DMS 273 treated with DMSO at 0.1 percent for 48 hours (cell line): ENCODE data around the gene EXOC3.
"Not testable (repeated sequence)": the region's sequence is repeated elsewhere in the genome, so short reads cannot be mapped to it uniquely, and the experiment has no call there.

ENCODE experiments used
- DNase-seq: peaks from one replicate; lab custom pipeline; 2025; lab: John Stamatoyannopoulos, UW

The EXOC3 gene

GRCh38 chr5:407051-407450, 35.9 kb upstream of the EXOC3 start:
- no peak for DNase-seq

GRCh38 chr5:407801-408268, 35.1 kb upstream of the EXOC3 start:
- no peak for DNase-seq

DNA sequence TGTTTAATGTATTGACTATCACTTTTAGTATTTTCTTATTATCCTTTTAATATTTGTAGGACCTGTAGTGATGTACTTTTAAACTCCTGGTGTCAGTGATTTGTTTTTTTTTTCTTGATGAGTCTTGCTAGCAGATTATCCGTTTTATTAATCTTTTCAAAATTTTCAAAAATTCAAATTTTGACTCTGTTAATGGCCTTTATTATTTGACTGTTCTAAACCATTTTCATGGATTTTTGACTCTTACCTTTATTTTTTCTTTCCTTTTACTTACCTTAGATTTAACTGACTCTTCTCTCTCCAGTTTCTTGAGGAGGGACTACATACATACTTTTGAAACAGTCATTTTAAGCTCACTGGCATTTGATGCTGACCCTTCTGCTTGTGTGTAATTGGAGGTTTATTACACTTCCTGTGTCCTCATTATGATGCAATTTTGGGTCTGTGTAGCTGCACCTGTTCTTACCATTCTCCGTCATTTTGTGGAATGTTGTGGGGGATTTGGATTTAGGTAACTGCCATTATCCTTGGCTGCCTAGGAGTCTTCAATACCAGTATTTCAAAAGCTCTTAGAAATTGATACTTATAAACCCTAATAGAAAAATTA, 32.0 kb upstream of the EXOC3 start:
- no peak for DNase-seq

- no peak for DNase-seq
Measured at GRCh38 chr5:411728-412127, 31.2 kb upstream of the EXOC3 start.

GRCh38 chr5:414991-415927, 27.7 kb upstream of the EXOC3 start:
- DNase-seq = not testable (repeated sequence)

- DNase-seq = no peak
Measured at GRCh38 chr5:415928-416635, 26.9 kb upstream of the EXOC3 start.

DNA sequence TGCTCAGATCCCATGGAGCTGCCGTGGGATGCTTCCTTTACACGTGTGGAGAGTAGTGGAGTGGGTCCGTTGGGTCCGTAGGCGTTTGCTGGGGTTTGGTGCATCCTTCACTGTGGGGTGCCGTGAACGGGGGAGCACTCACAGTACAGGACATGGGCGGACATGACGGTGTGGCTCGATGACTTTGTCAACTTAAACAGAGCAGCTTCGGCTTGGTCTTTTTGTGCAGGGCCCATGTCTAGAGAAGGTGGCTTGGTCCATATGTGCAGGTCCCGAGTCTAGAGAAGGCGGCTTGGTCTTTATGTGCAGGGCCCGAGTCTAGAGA, 26.4 kb upstream of the EXOC3 start:
- DNase-seq = no peak

- DNase-seq = no peak
Measured at GRCh38 chr5:417301-418161, 25.4 kb upstream of the EXOC3 start.

- no peak for DNase-seq
Measured at GRCh38 chr5:418162-419121, 24.5 kb upstream of the EXOC3 start.

DNA sequence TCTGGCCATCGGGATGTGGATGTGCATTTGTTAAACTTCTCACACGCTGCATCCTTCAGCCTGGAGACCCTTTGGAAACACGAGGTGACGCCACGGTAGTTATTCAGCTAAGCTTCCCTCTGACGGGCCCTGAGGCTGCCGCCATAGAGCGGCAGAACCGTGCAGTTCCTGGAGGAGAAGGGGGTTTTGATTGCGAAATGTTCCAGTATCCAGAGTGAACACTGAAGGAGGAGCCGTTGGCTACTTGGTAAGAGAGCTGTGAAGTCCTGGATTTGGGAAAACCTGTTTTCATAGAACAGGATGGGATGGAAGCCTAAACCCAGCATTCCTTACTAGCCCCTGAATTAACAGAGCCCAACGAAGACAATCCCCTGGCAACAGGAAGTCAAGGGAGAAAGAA, 23.0 kb upstream of the EXOC3 start:
- DNase-seq = no peak

GRCh38 chr5:420632-421286, 22.2 kb upstream of the EXOC3 start:
- no peak for DNase-seq

GRCh38 chr5:421287-421880, 21.6 kb upstream of the EXOC3 start:
- no peak for DNase-seq

DNA sequence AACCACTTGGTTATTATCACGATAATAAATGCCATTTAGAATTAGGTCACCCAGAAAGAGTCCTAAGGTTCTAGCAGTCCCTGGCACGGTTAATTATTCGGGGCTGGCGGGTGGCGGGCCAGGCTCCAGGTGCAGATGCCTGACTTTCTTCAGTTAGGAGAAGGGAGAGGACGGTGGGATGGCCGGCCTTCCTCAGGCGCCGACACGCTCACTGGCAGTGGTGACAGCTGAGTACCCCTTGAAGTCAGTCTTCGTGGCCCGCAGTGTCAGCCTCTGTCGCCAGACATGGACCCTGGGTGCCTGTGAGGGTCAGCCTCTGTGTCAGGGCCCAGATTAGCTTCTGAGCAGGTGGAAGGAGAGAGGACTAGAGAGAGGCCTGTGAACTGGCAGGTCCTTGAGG, 21.1 kb upstream of the EXOC3 start:
- DNase-seq = no peak

- DNase-seq = no peak
Measured at GRCh38 chr5:422323-423232, 20.4 kb upstream of the EXOC3 start.

- no peak for DNase-seq
Measured at GRCh38 chr5:423233-423565, 19.8 kb upstream of the EXOC3 start.

DNA sequence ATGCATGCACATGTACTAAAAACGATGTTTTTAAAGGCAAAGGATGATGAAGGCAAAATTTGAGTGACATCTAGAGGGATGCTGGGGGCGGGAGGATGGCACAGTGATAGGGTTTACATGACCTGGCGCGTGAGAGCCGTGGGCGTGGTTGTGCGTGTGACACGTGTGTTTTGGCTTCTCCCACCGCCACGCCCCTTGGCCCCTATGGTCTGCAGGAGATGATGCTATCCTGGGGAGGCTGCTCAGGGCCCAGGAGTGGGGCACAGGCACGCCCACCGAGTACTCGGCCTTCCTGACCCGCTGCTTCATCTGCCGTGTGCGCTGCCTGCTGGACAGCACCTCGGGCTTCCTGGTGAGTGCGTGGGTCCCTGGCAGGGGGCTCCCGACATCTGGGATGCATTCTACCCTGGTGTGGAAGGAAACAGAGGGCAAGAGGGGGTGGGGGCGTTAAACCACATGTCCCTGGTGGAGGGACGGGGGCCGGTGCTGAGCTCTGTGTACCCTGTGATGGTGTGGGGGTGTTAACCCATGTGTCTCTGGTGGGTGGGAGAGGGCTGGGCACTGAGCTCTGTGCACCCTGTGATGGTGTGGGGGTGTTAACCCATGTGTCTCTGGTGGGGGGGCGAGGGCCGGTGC, 19.2 kb upstream of the EXOC3 start:
- DNase-seq = no peak

GRCh38 chr5:424301-425110, 18.5 kb upstream of the EXOC3 start:
- no peak for DNase-seq

GRCh38 chr5:425714-426113, 17.3 kb upstream of the EXOC3 start:
- no peak for DNase-seq
